Caco-2 (cell line): ENCODE measurements around the gene ING1. TPM values are rescaled to one million over a fixed set of nuclear protein-coding genes. Genes with fewer than 3 reads are reported as not detected.

ENCODE experiments used
- BruUV-seq: library from RNA; stranded (reverse); fragments of 400-500 nt; replicated peaks from 2 replicates; lab custom pipeline; 2021; lab: Mats Ljungman, UMichigan
- CTCF ChIA-PET: fragments of 300-600 bp; sonication (Branson Sonifier 250); formaldehyde crosslinking; loops from one replicate; lab custom pipeline; 2022; ENCODE audit warnings: antibody characterized with exemption; lab: Charles Lee
- POLR2A ChIA-PET: fragments of 300-600 bp; sonication (Branson Sonifier 250); formaldehyde crosslinking; loops from one replicate; lab custom pipeline; 2022; ENCODE audit warnings: antibody characterized with exemption; lab: Charles Lee
- DNase-seq, 2 experiments: peaks; one replicate each; pipeline versions ENCODE4 v3.0.0 to v3.0.0-alpha.2; 2020 to 2022
- H3K27me3 ChIP-seq: replicated peaks from 2 replicates; pipeline ENCODE4 v1.6.0; 2011; ENCODE audit warnings: low read length; ENCODE audit not compliant: control insufficient read depth, insufficient read depth
- H3K36me3 ChIP-seq: 2 replicates; pipeline ENCODE4 v1.5.1; 2011; ENCODE audit warnings: low read length; ENCODE audit not compliant: control insufficient read depth, insufficient read depth
- H3K4me1 ChIP-seq: fragments of 250-450 bp; sonication (Bioruptor Pico); 2 replicates; pipeline ENCODE4 v1.5.1; 2020; ENCODE audit warnings: mild to moderate bottlenecking
- H3K4me3 ChIP-seq: 2 replicates; pipeline ENCODE4 v1.5.1; 2011; ENCODE audit warnings: low read depth, mild to moderate bottlenecking, control low read depth, low read length
- H3K9me3 ChIP-seq: fragments of 250-450 bp; sonication (Bioruptor Pico); 2 replicates; pipeline ENCODE4 v1.5.1; 2020; ENCODE audit warnings: mild to moderate bottlenecking, moderate library complexity
- H3K27ac Mint-ChIP-seq: one replicate; pipeline ENCODE4 v1.8.0; 2022; ENCODE audit warnings: mixed read lengths; ENCODE audit not compliant: unreplicated experiment
- H3K27me3 Mint-ChIP-seq: one replicate; pipeline ENCODE4 v1.8.0; 2022; ENCODE audit warnings: mixed read lengths; ENCODE audit not compliant: insufficient read depth, unreplicated experiment
- H3K36me3 Mint-ChIP-seq: one replicate; pipeline ENCODE4 v1.8.0; 2022; ENCODE audit warnings: mild to moderate bottlenecking, mixed read lengths; ENCODE audit not compliant: insufficient read depth, unreplicated experiment
- H3K4me1 Mint-ChIP-seq: one replicate; pipeline ENCODE4 v1.8.0; 2022; ENCODE audit warnings: low read depth, mixed read lengths; ENCODE audit not compliant: unreplicated experiment
- H3K4me3 Mint-ChIP-seq: one replicate; pipeline ENCODE4 v1.8.0; 2022; ENCODE audit warnings: mild to moderate bottlenecking, moderate library complexity, mixed read lengths; ENCODE audit not compliant: unreplicated experiment
- H3K9me3 Mint-ChIP-seq: one replicate; pipeline ENCODE4 v1.8.0; 2022; ENCODE audit warnings: mixed read lengths; ENCODE audit not compliant: unreplicated experiment
- CTCF ChIP-seq, 2 experiments: fragments of 200-600 bp in 1 of 2; IDR thresholded peaks; 1 replicate in 1 of 2; 2 replicates in 1 of 2; pipeline versions ENCODE4 v1.5.1 to v1.8.0; 2011 to 2022; ENCODE audit warnings: antibody characterized with exemption in 1 of 2, control low read depth in 1 of 2, inconsistent platforms in 1 of 2, low read depth in 1 of 2, low read length in 1 of 2, mild to moderate bottlenecking in 1 of 2, moderate library complexity in 1 of 2; ENCODE audit not compliant: insufficient read depth in 1 of 2, severe bottlenecking in 1 of 2, unreplicated experiment in 1 of 2
- intact Hi-C: fragments of 100-400 bp; cut with micrococcal nuclease; formaldehyde crosslinking; loops from one replicate; pipeline ENCODE4 v1.10.0; 2022; ENCODE audit not compliant: unreplicated experiment
- total RNA-seq: library from RNA; stranded (reverse); gene quantifications from 2 replicates; pipeline ENCODE4 v1.2.3, GENCODE V29; 2022

Gene ING1
- total RNA-seq, 1 experiment from 2014 or later = 17.9 TPM

GRCh38 chr13:110697842-110698241 lies 15.7 kb upstream of the ING1 start:
- H3K36me3 ChIP-seq = peaks cover 3% of the 10 kb centered on the region
- peaks cover 61% of the 10 kb centered on the region for H3K36me3 Mint-ChIP-seq
- POLR2A ChIA-PET = no interaction called here

GRCh38 chr13:110698689-110699088 lies 14.8 kb upstream of the ING1 start:
- peaks cover 15% of the 10 kb centered on the region for H3K4me1 Mint-ChIP-seq
- Histone ChIP-seq H3K4me1 (no peaks in the 10 kb centered on the region), H3K4me3 (no peak overlapping the region), H3K9me3 (no peaks in the 10 kb centered on the region), H3K36me3 (peaks cover 3% of the 10 kb centered on the region), H3K27me3 (no peaks in the 10 kb centered on the region)
- no peaks in the 10 kb centered on the region for H3K9me3 Mint-ChIP-seq
- peaks cover 57% of the 10 kb centered on the region for H3K36me3 Mint-ChIP-seq
- BruUV-seq = no TSS peak
- H3K4me3 Mint-ChIP-seq = no peak overlapping the region
- H3K27ac Mint-ChIP-seq = no peak overlapping the region
- no peak for DNase-seq
- intact Hi-C loops = no loop called here
- POLR2A ChIA-PET = no interaction called here
- CTCF ChIA-PET = no interaction called here
- no peak for TF ChIP-seq CTCF (IDR thresholded peaks at IDR 0.05; ENCODE audit: insufficient read depth in 1 of 2, low read depth in 1 of 2, low read length in 1 of 2, severe bottlenecking in 1 of 2, unreplicated experiment in 1 of 2)
- no peaks in the 10 kb centered on the region for H3K27me3 Mint-ChIP-seq

More at GRCh38 chr13:110697842-110698241, 15.7 kb upstream of the ING1 start:
- Histone ChIP-seq H3K27me3 (no peaks in the 10 kb centered on the region), H3K4me3 (no peak overlapping the region), H3K4me1 (no peaks in the 10 kb centered on the region), H3K9me3 (no peaks in the 10 kb centered on the region)
- Mint-ChIP-seq H3K27ac (no peak overlapping the region), H3K4me3 (no peak overlapping the region), H3K27me3 (no peaks in the 10 kb centered on the region), H3K4me1 (peaks cover 10% of the 10 kb centered on the region), H3K9me3 (no peaks in the 10 kb centered on the region)
- intact Hi-C loops = no loop called here
- CTCF ChIA-PET = no interaction called here
- no peak for DNase-seq
- no TSS peak for BruUV-seq
- TF ChIP-seq CTCF (IDR thresholded peaks at IDR 0.05; ENCODE audit: insufficient read depth in 1 of 2, low read depth in 1 of 2, low read length in 1 of 2, severe bottlenecking in 1 of 2, unreplicated experiment in 1 of 2) = no peak

- ChIA-PET POLR2A (no interaction called here), CTCF (no interaction called here)
- Mint-ChIP-seq H3K4me3 (no peak overlapping the region), H3K27me3 (no peaks in the 10 kb centered on the region), H3K36me3 (peaks cover 57% of the 10 kb centered on the region), H3K27ac (no peak overlapping the region), H3K9me3 (no peaks in the 10 kb centered on the region), H3K4me1 (peaks cover 15% of the 10 kb centered on the region)
- H3K4me3 ChIP-seq = no peak overlapping the region
- BruUV-seq = no TSS peak
- no peak for TF ChIP-seq CTCF (IDR thresholded peaks at IDR 0.05; ENCODE audit: insufficient read depth in 1 of 2, low read depth in 1 of 2, low read length in 1 of 2, severe bottlenecking in 1 of 2, unreplicated experiment in 1 of 2)
- no peak for DNase-seq
- peaks cover 3% of the 10 kb centered on the region for H3K36me3 ChIP-seq
- peaks cover 4% of the 10 kb centered on the region; the same call in 1 of the 2 replicates for H3K4me1 ChIP-seq
- H3K27me3 ChIP-seq = no peaks in the 10 kb centered on the region
- H3K9me3 ChIP-seq = no peaks in the 10 kb centered on the region
- intact Hi-C loops = no loop called here
Observed at GRCh38 chr13:110699148-110700145, 14.1 kb upstream of the ING1 start.
